GM18868 (cell line): ENCODE measurements around the gene ALPP.

Experiments used
- ATAC-seq: cut with Tn5 transposase; IDR thresholded peaks from one replicate; pipeline ENCODE4 v1.9.1; 2021; ENCODE audit warnings: mild to moderate bottlenecking, moderate library complexity; ENCODE audit not compliant: unreplicated experiment

The ALPP gene

GRCh38 chr2:232340171-232340935 lies 38.2 kb upstream of the ALPP start:
- no peak for ATAC-seq

- ATAC-seq = no peak
These were observed 37.4 kb upstream of the ALPP start for GRCh38 chr2:232341061-232341738.

GRCh38 chr2:232341739-232342126 lies 36.8 kb upstream of the ALPP start:
- no peak for ATAC-seq

- ATAC-seq = no peak
These were observed 35.7 kb upstream of the ALPP start for GRCh38 chr2:232342635-232343565.

- no peak for ATAC-seq
These were observed 34.7 kb upstream of the ALPP start for GRCh38 chr2:232343821-232344220.

GRCh38 chr2:232345251-232345650 lies 33.3 kb upstream of the ALPP start:
- no peak for ATAC-seq

GRCh38 chr2:232347369-232347768 lies 31.2 kb upstream of the ALPP start:
- no peak for ATAC-seq

GRCh38 chr2:232348936-232349335 lies 29.6 kb upstream of the ALPP start:
- ATAC-seq = no peak

- ATAC-seq = no peak
These were observed 29.0 kb upstream of the ALPP start for GRCh38 chr2:232349546-232349945.

GRCh38 chr2:232349946-232350635 lies 28.5 kb upstream of the ALPP start:
- ATAC-seq = no peak

- no peak for ATAC-seq
These were observed 27.5 kb upstream of the ALPP start for GRCh38 chr2:232350804-232351685.

- ATAC-seq = no peak
These were observed 26.7 kb upstream of the ALPP start for GRCh38 chr2:232351686-232352510.

- ATAC-seq = no peak
These were observed 25.9 kb upstream of the ALPP start for GRCh38 chr2:232352511-232353091.

- ATAC-seq = no peak
These were observed 25.5 kb upstream of the ALPP start for GRCh38 chr2:232353096-232353495.

GRCh38 chr2:232353660-232354059 lies 24.9 kb upstream of the ALPP start:
- no peak for ATAC-seq

GRCh38 chr2:232354069-232354468 lies 24.5 kb upstream of the ALPP start:
- ATAC-seq = no peak

- ATAC-seq = no peak
These were observed 16.9 kb upstream of the ALPP start for GRCh38 chr2:232361646-232362045.

GRCh38 chr2:232362174-232362900 lies 16.2 kb upstream of the ALPP start:
- ATAC-seq = no peak
